ENCODE data around the gene DPP9.

Gene DPP9

DNA sequence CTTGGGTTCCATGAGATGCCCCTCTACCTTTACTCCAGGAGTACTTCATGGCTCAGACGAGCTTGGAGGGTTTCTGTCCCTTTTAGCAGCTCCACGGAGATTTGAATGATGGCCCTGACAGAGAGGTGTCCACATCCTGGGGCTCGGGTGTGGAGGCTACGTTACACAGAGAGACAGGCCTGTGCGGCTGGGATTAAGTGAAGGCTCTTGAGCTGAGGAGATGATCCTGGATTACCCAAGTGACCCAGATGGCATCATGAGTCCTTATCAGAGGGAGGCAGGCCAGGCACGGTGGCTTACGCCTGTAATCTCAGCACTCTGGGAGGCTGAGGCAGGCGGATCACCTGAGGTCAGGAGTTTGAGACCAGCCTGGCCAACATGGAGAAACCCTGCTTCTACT is 12.4 kb downstream of the DPP9 start:
- Histone ChIP-seq H3K27me3 (replicated peaks; ENCODE audit: control insufficient read depth, insufficient read depth, low read length) (no peaks in the 10 kb centered on the region), H3K36me3 (ENCODE audit: control insufficient read depth, insufficient read depth, low read length) (peaks cover 48% of the 10 kb centered on the region), H3K4me3 (replicated peaks; ENCODE audit: low read depth, low read length) (no peak overlapping the region)
- DNase-seq (ENCODE audit: extremely low read depth, insufficient read length): no peak
- TF ChIP-seq, protein P1, sequence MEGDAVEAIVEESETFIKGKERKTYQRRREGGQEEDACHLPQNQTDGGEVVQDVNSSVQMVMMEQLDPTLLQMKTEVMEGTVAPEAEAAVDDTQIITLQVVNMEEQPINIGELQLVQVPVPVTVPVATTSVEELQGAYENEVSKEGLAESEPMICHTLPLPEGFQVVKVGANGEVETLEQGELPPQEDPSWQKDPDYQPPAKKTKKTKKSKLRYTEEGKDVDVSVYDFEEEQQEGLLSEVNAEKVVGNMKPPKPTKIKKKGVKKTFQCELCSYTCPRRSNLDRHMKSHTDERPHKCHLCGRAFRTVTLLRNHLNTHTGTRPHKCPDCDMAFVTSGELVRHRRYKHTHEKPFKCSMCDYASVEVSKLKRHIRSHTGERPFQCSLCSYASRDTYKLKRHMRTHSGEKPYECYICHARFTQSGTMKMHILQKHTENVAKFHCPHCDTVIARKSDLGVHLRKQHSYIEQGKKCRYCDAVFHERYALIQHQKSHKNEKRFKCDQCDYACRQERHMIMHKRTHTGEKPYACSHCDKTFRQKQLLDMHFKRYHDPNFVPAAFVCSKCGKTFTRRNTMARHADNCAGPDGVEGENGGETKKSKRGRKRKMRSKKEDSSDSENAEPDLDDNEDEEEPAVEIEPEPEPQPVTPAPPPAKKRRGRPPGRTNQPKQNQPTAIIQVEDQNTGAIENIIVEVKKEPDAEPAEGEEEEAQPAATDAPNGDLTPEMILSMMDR (IDR thresholded peaks at IDR 0.05; ENCODE audit: insufficient read depth, low read length, poor library complexity, severe bottlenecking): no peak

DNA sequence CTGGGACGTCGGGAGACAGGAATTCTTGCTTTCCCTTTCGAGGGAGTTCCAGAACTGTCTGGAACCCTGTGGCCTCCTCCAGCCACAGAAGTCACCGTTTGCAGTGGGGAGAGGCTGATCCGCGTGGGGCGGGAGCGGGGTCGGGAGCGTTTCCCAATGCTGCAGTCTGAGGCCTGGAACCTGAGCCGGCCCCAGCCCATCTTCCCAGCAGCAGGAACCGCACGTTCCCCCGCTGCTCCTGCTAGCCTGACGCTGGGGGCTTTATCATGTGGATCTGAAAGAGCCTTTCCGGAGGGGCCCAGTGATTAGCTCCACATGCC is 13.4 kb downstream of the DPP9 start:
- Histone ChIP-seq H3K27me3 (replicated peaks; ENCODE audit: control insufficient read depth, insufficient read depth, low read length) (no peaks in the 10 kb centered on the region), H3K4me3 (replicated peaks; ENCODE audit: low read depth, low read length) (no peak overlapping the region), H3K36me3 (ENCODE audit: control insufficient read depth, insufficient read depth, low read length) (peaks cover 41% of the 10 kb centered on the region)
- TF ChIP-seq, protein P1 (IDR thresholded peaks at IDR 0.05; ENCODE audit: insufficient read depth, low read length, poor library complexity, severe bottlenecking): no peak
- DNase-seq (ENCODE audit: extremely low read depth, insufficient read length): no peak

DNA sequence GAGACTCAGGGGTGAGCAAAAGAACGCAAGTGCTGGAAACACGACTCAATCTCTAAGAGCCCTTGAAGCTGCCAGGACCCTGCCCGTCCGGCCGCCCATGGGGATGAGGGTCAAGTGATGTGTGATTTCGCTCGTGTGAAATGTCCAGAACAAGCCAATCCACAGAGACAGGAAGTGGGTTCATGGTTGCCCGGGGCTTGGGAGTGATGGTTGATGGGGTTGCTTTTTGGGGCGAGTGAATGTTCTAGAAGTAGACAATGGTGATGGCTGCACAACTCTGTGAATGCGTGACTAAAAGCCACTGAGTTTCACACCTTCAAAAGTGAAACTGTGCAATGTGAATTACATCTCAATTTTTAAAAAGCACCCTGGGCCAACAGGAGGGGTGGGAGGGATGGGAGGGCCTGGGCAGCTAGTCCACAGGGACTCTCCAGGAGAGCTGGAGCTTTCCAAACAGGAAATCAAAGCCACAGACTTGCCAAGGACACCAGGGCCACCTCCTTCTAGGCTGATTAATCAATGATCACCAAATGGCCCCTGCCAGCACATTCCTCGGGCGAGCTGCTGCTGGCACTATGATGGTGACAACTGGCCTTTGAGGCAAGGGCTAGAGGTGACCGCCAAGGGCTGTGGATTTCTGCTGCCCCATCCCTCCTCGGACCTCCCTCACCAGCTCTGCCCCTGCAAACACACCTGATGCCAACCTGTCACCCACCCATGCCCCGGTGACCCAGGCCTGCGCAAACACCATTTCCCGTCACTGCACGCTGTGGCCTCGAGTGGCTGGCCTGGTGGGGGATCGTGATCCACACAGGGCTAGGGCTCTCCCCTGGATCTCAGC is 14.0 kb downstream of the DPP9 start:
- TF ChIP-seq, protein P1 (IDR thresholded peaks at IDR 0.05; ENCODE audit: insufficient read depth, low read length, poor library complexity, severe bottlenecking): no peak
- H3K27me3 ChIP-seq (replicated peaks; ENCODE audit: control insufficient read depth, insufficient read depth, low read length): no peaks in the 10 kb centered on the region
- DNase-seq (ENCODE audit: extremely low read depth, insufficient read length): no peak
- H3K4me3 ChIP-seq (replicated peaks; ENCODE audit: low read depth, low read length): no peak overlapping the region
- H3K36me3 ChIP-seq (ENCODE audit: control insufficient read depth, insufficient read depth, low read length): peaks cover 40% of the 10 kb centered on the region

DNA sequence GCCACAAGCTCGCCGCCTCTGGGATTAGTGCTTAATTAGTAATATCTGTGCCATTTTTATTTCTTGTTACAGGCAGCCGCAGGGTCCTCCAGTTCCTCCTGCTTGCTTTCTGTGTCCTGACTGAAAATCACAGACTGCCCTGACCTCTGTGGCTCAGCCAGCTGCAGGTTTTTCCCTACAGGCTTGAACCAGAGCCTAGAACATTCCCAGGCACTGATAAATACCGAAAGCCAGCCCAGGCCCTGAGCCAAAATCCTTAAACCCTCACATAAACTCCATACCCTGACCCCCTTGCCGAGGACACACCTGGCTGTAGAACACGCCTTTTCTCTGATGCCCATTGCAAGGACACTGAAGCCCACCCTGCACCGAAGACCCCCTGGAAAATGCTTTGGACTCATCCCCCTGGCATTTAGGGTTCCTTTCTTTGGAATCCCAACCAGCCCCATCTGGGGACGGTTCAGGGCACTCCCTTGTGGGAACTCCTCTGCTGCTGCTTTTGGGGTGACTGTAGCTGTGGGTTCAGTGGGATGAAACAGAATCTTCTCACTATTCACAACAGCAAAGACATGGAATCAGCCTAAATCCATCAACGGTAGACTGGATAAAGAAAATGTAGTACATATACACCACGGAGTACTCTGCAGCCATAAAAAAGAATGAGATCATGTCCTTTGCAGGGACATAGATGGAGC is 15.5 kb downstream of the DPP9 start:
- TF ChIP-seq, protein P1 (IDR thresholded peaks at IDR 0.05; ENCODE audit: insufficient read depth, low read length, poor library complexity, severe bottlenecking): no peak
- H3K4me3 ChIP-seq (replicated peaks; ENCODE audit: low read depth, low read length): no peak overlapping the region
- DNase-seq (ENCODE audit: extremely low read depth, insufficient read length): no peak
- no peaks in the 10 kb centered on the region for H3K27me3 ChIP-seq (replicated peaks; ENCODE audit: control insufficient read depth, insufficient read depth, low read length)
- H3K36me3 ChIP-seq (ENCODE audit: control insufficient read depth, insufficient read depth, low read length): peaks cover 36% of the 10 kb centered on the region

DNA sequence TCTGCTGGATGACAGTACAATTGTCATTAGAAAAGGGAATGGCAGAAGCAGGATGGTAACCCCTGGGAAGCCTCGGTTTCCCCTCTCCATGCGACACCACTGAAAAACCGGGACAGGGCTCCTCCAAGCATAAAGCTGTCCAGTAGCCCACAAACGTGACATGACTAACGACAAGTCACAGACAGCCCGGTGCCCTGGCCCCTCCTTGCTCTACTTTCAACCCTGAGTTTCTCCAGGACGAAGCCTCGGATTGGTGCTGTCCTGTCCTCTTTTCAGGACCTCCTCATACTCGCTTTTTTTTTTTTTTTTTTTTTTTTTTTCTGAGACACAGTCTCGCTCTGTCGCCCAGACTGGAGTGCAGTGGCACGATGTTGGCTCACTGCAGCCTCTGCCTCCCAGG is 16.3 kb downstream of the DPP9 start:
- H3K4me3 ChIP-seq (replicated peaks; ENCODE audit: low read depth, low read length): no peak overlapping the region
- no peak for DNase-seq (ENCODE audit: extremely low read depth, insufficient read length)
- peaks cover 33% of the 10 kb centered on the region for H3K36me3 ChIP-seq (ENCODE audit: control insufficient read depth, insufficient read depth, low read length)
- no peaks in the 10 kb centered on the region for H3K27me3 ChIP-seq (replicated peaks; ENCODE audit: control insufficient read depth, insufficient read depth, low read length)
- TF ChIP-seq, protein P1 (IDR thresholded peaks at IDR 0.05; ENCODE audit: insufficient read depth, low read length, poor library complexity, severe bottlenecking): no peak
